Tibial nerve (tissue), 4 donors: ENCODE measurements around the gene PSG11.
"Not testable (repeated sequence)": the region's sequence is repeated elsewhere in the genome, so short reads cannot be mapped to it uniquely, and the experiment has no call there.

Experiments used
- CTCF ChIP-seq, 5 experiments: fragments of 200-600 bp in 3 of 5; fragments of 450-650 bp in 2 of 5; sonication (generic) in 3 of 5; IDR thresholded peaks; one replicate each; pipeline ENCODE4 v1.5.1; 2016 to 2019; ENCODE audit warnings: antibody characterized with exemption in 5 of 5, mild to moderate bottlenecking in 3 of 5, moderate library complexity in 2 of 5
- EP300 ChIP-seq, 2 donors: sonication (generic); formaldehyde crosslinking; IDR thresholded peaks; one replicate each; pipeline ENCODE4 v1.6.1; 2017; ENCODE audit warnings: antibody characterized with exemption in 2 of 2, mild to moderate bottlenecking in 1 of 2
- POLR2A ChIP-seq, 2 donors: fragments of 450-650 bp; IDR thresholded peaks; one replicate each; pipeline ENCODE4 v1.6.1; 2017; ENCODE audit warnings: antibody characterized with exemption in 2 of 2, mild to moderate bottlenecking in 2 of 2, moderate library complexity in 2 of 2

GRCh38 chr19:43031645-43032044 lies 5.4 kb upstream of the PSG11 start:
- not testable (repeated sequence) for TF ChIP-seq POLR2A, CTCF, EP300 (IDR thresholded peaks at IDR 0.05)
